ENCODE results near the gene RNF212.

DNA sequence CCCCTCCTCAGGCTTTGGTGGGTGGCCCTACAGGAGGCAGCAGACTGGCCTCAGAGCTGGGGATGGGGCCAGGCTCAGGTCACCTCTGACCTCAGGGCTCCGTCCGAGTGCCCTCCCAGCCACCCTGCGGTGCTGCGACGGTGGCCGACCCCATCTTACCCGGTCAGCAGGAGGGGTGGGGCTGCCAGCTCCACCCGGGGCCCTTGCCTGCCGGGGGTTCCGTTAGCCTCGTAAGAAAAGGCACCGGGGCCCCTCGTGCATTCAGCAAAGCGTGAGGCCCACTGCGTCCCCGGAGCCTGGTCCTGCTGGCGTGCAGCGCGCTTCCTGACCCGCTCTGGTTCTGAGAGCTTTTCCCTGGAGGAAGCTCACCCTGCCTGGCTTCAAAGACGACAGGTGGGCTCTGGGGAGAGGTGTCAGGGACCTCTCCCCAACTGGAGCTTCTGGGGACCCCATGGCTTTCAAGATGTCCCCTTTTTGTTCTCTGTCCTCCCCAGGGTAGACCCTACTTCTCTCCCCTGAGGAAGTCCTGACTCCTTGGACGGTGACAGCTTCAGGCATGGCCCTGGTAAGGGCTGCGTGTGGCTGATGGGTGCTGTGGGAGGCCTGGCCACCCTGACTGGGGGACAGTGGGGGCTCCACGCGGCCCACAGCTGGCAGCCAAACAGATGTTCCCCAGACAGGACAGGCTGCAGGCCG lies 86.0 kb downstream of the RNF212 start:
- TF ChIP-seq, protein P1, sequence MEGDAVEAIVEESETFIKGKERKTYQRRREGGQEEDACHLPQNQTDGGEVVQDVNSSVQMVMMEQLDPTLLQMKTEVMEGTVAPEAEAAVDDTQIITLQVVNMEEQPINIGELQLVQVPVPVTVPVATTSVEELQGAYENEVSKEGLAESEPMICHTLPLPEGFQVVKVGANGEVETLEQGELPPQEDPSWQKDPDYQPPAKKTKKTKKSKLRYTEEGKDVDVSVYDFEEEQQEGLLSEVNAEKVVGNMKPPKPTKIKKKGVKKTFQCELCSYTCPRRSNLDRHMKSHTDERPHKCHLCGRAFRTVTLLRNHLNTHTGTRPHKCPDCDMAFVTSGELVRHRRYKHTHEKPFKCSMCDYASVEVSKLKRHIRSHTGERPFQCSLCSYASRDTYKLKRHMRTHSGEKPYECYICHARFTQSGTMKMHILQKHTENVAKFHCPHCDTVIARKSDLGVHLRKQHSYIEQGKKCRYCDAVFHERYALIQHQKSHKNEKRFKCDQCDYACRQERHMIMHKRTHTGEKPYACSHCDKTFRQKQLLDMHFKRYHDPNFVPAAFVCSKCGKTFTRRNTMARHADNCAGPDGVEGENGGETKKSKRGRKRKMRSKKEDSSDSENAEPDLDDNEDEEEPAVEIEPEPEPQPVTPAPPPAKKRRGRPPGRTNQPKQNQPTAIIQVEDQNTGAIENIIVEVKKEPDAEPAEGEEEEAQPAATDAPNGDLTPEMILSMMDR (conservative IDR thresholded peaks at IDR 0.05; ENCODE audit: low read length): no peak
- TF ChIP-seq EZH2phosphoT487 (IDR thresholded peaks at IDR 0.05; ENCODE audit: borderline replicate concordance): no peak
